Cardiac muscle cell (in vitro differentiated cells and primary cell): ENCODE data around the gene FNDC10. TPM values are rescaled to one million over a fixed set of nuclear protein-coding genes. Genes with fewer than 3 reads are reported as not detected.

Experiments
- DNase-seq, 2 donors: peaks; one replicate each; pipeline versions ENCODE4 v3.0.0 to v3.0.0-alpha.2; 2010 to 2017; ENCODE audit warnings: low read depth in 1 of 2, low spot score in 1 of 2
- H3K27ac ChIP-seq: fragments of 200-600 bp; sonication (generic); 2 replicates; pipeline ENCODE4 v1.5.1; 2016
- H3K27me3 ChIP-seq: fragments of 200-600 bp; sonication (generic); 2 replicates; pipeline ENCODE4 v1.6.0; 2016; ENCODE audit warnings: control low read depth
- H3K36me3 ChIP-seq: fragments of 200-600 bp; sonication (generic); 2 replicates; pipeline ENCODE4 v1.5.1; 2016; ENCODE audit warnings: control low read depth
- H3K4me1 ChIP-seq: fragments of 200-600 bp; sonication (generic); 2 replicates; pipeline ENCODE4 v1.8.1; 2017; ENCODE audit warnings: low read depth, mild to moderate bottlenecking, mixed run types
- H3K4me3 ChIP-seq: fragments of 200-600 bp; sonication (generic); 2 replicates; pipeline ENCODE4 v1.5.1; 2016; ENCODE audit warnings: mild to moderate bottlenecking
- H3K9me3 ChIP-seq: fragments of 200-600 bp; sonication (generic); 2 replicates; pipeline ENCODE4 v1.5.1; 2017; ENCODE audit warnings: low read depth, mild to moderate bottlenecking, control low read depth
- polyA plus RNA-seq: library from polyadenylated mRNA; unstranded; fragments of >200 nt; fragmentation: Nextera tagmentation; extraction: Ambion mirVana; gene quantifications from 2 replicates; pipeline ENCODE4 v1.2.1, GENCODE V29; 2016
- total RNA-seq: library from RNA; depleted of rRNA; stranded (reverse); fragments of >200 nt; gene quantifications from 2 replicates; pipeline ENCODE4 v1.2.3, GENCODE V29; 2016
- TF ChIP-seq, protein P1 (sequence below): IDR thresholded peaks from 2 replicates; pipeline ENCODE4 v1.5.1; 2012; ENCODE audit warnings: low read depth, mild to moderate bottlenecking, low read length

Gene FNDC10
- total and polyA plus RNA-seq, 2 experiments from 2014 or later = 30.9 to 62.3 TPM

GRCh38 chr1:1578371-1578940 lies 21.5 kb downstream of the FNDC10 start:
- Histone ChIP-seq H3K36me3 (no peaks in the 10 kb centered on the region), H3K4me1 (peaks cover 2% of the 10 kb centered on the region), H3K9me3 (no peaks in the 10 kb centered on the region), H3K4me3 (no peak overlapping the region), H3K27me3 (peaks cover 47% of the 10 kb centered on the region), H3K27ac (no peak overlapping the region)
- no peak for DNase-seq
- TF ChIP-seq, protein P1, sequence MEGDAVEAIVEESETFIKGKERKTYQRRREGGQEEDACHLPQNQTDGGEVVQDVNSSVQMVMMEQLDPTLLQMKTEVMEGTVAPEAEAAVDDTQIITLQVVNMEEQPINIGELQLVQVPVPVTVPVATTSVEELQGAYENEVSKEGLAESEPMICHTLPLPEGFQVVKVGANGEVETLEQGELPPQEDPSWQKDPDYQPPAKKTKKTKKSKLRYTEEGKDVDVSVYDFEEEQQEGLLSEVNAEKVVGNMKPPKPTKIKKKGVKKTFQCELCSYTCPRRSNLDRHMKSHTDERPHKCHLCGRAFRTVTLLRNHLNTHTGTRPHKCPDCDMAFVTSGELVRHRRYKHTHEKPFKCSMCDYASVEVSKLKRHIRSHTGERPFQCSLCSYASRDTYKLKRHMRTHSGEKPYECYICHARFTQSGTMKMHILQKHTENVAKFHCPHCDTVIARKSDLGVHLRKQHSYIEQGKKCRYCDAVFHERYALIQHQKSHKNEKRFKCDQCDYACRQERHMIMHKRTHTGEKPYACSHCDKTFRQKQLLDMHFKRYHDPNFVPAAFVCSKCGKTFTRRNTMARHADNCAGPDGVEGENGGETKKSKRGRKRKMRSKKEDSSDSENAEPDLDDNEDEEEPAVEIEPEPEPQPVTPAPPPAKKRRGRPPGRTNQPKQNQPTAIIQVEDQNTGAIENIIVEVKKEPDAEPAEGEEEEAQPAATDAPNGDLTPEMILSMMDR = no peak

DNA sequence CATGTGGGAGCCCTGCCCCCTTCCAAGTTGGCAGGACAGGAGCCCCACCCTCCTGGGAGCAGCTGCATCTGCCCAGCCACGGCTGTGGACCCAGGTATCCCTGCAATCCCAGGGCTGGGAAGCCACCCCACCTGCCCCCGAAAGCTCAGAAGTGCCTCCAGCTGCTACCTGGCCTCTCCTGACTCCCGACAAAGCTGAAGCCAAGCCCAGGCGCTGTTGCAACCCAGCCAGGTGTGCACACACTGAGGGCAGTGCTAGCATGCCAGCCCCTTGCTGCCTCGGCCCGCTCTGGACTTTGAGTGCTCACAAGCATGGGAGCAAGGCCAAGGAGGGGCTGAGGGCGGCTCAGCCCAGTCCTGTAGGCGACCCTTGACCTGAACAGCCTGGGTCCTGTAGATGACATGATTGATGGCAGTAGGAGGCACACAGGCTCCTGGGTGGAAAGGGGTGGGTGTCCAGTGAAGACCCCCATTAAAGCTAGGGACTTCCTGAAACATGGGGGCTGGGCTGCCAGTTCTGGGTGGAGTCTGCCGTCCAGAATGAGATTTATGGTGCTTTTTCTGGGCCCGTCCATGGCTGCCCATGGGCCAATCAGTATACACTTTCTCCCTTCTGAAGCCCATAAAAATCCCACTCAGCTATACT lies 22.4 kb downstream of the FNDC10 start:
- H3K4me1 ChIP-seq = peaks cover 4% of the 10 kb centered on the region
- peaks cover 37% of the 10 kb centered on the region for H3K27me3 ChIP-seq
- H3K27ac ChIP-seq = no peak overlapping the region
- no peak overlapping the region for H3K4me3 ChIP-seq
- TF ChIP-seq, protein P1 = no peak
- DNase-seq = no peak
- no peaks in the 10 kb centered on the region for H3K9me3 ChIP-seq
- no peaks in the 10 kb centered on the region for H3K36me3 ChIP-seq

GRCh38 chr1:1574721-1575537 lies 25.0 kb downstream of the FNDC10 start, which contains the start of gene SSU72:
TSS of gene SSU72 (minus strand) at chr1:1574863. CDS start at chr1:1574557, 306 bp downstream.
- H3K27ac ChIP-seq = peak within 1 kb of the TSS; percentile 98
- peaks cover 4% of the 10 kb centered on the region for H3K4me1 ChIP-seq
- TF ChIP-seq, protein P1 = no peak
- no peaks in the 10 kb centered on the region for H3K36me3 ChIP-seq
- no peaks in the 10 kb centered on the region for H3K9me3 ChIP-seq
- H3K4me3 ChIP-seq = peak within 1 kb of the TSS; percentile 91
- DNase-seq = peak; percentile 94 to 96
- H3K27me3 ChIP-seq = peaks cover 15% of the 10 kb centered on the region

- Histone ChIP-seq H3K4me1 (peaks cover 4% of the 10 kb centered on the region), H3K27me3 (peaks cover 11% of the 10 kb centered on the region), H3K4me3 (peak overlapping the region; percentile 91), H3K9me3 (no peaks in the 10 kb centered on the region), H3K27ac (peak overlapping the region; percentile 98), H3K36me3 (no peaks in the 10 kb centered on the region)
- TF ChIP-seq, protein P1 = peak; percentile 18
- DNase-seq = peak; percentile 75 to 83
These were observed 25.9 kb downstream of the FNDC10 start for GRCh38 chr1:1573843-1574720.

- Histone ChIP-seq H3K27ac (no peak overlapping the region), H3K4me3 (no peak overlapping the region), H3K27me3 (no peaks in the 10 kb centered on the region), H3K4me1 (peaks cover 4% of the 10 kb centered on the region), H3K36me3 (peaks cover 4% of the 10 kb centered on the region), H3K9me3 (no peaks in the 10 kb centered on the region)
- TF ChIP-seq, protein P1 = no peak
- no peak for DNase-seq
These were observed 30.6 kb downstream of the FNDC10 start for GRCh38 chr1:1569341-1569740.
